ENCODE results near the gene WFDC6.

The WFDC6 gene

DNA sequence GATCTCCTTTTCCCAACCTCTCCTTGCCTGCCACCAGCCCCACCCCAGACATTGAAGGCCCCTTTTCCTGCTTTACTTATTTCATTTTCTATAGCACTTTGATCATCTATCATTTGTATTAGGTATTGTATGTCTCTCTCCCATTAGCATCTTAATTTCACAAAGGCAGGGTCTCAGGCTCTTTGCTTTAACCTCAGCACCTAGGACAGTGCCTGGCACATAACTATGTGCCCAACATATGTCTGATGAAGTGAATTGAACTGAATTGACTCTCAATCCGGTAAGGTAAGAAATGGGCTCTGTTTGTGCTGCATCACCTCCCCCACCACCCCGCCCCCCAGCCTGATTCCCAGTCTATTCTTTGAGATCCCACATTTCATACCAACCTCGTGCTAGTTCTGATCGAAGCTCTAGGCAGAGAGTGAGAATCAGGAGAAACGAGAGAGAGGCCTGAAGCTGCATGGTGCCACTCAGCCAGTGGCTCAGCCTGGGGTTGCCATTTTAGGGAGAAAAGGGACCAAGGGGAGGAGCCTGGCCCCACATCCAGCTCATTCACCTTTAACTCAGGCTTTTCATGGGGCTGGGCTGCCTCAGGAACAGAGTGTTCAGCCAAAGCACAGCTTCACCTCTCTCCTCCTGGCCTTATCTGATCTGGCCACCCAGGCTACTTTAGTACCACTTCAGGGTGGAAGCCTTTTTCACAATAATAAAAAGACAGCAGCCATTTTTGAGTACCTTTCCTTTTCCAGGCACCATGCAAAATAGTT, 24.0 kb downstream of the WFDC6 start, which contains the start of gene SPINT3:
Gene SPINT3 (minus strand): TSS at position 476 of the 767 bp plus-strand sequence. CDS start 14 bp downstream, at position 462.
- TF ChIP-seq, protein P1, sequence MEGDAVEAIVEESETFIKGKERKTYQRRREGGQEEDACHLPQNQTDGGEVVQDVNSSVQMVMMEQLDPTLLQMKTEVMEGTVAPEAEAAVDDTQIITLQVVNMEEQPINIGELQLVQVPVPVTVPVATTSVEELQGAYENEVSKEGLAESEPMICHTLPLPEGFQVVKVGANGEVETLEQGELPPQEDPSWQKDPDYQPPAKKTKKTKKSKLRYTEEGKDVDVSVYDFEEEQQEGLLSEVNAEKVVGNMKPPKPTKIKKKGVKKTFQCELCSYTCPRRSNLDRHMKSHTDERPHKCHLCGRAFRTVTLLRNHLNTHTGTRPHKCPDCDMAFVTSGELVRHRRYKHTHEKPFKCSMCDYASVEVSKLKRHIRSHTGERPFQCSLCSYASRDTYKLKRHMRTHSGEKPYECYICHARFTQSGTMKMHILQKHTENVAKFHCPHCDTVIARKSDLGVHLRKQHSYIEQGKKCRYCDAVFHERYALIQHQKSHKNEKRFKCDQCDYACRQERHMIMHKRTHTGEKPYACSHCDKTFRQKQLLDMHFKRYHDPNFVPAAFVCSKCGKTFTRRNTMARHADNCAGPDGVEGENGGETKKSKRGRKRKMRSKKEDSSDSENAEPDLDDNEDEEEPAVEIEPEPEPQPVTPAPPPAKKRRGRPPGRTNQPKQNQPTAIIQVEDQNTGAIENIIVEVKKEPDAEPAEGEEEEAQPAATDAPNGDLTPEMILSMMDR (IDR thresholded peaks at IDR 0.05; ENCODE audit: low read depth, low read length), result no peak
- H3K4me3 ChIP-seq (ENCODE audit: low read depth, low read length), result no peak within 1 kb of the TSS

DNA sequence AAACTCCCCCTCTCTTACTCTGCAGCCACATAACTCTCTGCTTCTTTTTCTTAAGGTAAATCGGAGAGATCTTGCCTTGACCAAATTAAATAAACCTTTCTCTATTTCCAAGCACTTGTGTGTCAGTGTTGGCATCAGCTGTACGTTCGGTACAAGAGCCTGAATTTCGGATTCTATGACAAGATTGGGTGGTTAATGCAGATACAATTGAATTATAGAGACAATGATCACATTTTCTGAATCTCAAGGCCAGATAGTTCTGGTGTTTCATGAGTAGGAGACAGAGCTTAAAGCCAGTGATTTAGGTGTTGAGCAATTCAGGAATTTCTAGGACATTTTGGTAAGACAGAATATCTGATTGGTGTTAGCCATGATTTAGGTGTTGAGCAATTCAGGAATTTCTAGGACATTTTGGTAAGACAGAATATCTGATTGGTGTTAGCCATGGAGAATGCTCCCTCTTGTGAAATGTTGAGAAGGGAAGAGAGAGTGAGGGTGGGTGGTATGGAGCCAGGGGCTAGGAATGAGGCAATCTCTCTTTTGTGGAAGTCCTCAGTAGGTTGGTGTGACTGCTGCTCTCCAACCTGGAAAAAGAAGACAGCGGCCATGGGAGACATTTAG, 28.9 kb downstream of the WFDC6 start:
- TF ChIP-seq, protein P1 (IDR thresholded peaks at IDR 0.05; ENCODE audit: low read depth, low read length), result no peak
- H3K4me3 ChIP-seq (ENCODE audit: low read depth, low read length), result no peak overlapping the region

DNA sequence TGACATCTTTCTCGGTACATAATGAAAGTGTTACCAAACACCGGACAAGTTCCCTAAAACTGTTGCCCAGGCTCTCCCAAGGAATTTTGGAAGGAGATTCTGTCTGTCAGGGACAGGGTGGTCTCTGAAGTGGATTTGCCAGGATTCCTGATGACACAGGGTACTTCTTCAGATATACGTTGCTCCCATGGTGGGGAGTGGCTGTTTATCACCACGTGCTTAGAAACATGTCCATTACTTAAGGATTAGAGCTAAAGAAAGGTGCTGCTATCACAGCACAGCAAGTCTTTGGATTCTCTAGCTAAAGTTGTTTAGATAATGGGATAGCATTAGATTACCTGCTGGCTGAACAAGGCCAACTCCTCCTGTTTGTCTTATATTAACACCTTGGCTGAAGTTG, 30.2 kb downstream of the WFDC6 start:
- TF ChIP-seq, protein P1 (IDR thresholded peaks at IDR 0.05; ENCODE audit: low read depth, low read length), result no peak

DNA sequence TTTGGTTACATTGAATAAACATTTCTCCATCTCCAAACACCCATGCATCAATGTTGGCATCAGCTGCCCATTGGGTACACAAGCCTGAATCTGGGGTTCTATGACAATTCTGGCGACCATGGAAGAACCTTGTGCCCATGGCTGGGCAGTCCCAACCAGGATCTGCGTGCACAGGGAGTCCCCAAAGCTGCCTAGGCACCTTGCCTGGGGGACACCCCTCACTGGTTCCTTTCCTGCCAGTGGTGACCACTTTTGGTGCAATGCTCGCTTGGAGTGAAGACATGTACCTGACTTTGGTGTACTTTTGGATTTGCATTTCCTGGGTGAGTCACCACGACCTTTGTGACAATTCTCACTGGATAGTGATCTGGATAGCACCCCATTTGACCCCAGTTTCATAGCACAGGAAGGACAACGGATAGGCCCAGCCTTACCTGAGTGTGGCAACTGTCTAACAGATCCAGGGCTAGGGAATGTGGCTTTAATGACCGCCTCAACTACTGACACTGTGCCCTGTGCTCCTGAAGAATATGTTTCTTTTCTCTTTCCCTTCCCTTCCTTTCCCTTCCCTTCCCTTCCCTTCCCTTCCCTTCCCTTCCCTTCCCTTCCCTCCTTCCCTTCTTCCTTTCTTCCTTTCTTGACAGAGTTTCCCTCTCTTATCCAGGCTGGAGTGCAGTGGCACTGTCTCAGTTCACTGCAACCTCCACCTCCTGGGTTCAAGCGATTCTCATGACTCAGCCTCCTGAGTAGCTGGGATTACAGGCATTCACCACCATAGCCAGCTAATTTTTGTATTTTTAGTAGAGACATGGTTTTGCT, 31.0 kb downstream of the WFDC6 start:
- no peak overlapping the region for H3K4me3 ChIP-seq (ENCODE audit: low read depth, low read length)
- TF ChIP-seq, protein P1 (IDR thresholded peaks at IDR 0.05; ENCODE audit: low read depth, low read length), result no peak

More for the DNA sequence above, 30.2 kb downstream of the WFDC6 start:
- H3K4me3 ChIP-seq (ENCODE audit: low read depth, low read length), result no peak overlapping the region

DNA sequence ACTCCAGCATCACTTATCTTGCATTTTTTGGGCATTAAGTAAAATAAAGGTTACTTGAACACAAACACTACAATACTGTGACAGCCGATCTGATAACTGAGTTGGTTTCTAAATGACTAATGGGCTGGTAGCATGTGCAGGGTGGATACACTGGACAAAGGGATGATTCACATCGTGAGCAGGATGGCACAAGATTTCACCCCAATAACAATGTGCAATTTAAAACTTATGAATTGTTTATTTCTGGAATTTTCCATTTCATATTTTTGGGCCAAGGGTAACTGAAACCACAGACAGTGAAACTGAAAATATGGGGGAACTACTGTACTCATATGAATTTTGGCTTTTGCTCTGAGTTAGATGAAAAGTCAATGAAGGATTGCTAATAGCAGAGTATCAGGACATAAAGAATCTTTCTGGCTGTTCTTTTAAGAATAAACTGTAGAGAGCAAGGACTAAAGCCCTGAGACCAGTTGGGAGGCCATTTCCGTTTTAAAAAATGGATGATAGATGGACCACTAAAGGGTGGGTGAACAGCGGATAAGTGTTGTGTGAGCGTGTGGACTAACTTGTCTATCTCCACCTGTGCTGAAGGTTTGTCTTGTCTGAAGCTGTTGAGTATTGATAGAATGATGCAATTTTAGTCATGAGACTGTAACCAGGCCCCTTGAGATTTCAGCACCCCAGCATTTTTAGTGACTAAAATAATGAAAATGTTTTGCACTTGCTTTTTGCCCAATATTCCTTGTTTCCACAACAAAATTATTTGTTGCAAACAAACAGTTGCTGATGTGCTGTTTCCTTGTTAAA, 32.1 kb downstream of the WFDC6 start:
- TF ChIP-seq, protein P1 (IDR thresholded peaks at IDR 0.05; ENCODE audit: low read depth, low read length), result no peak
- H3K4me3 ChIP-seq (ENCODE audit: low read depth, low read length), result no peak overlapping the region

DNA sequence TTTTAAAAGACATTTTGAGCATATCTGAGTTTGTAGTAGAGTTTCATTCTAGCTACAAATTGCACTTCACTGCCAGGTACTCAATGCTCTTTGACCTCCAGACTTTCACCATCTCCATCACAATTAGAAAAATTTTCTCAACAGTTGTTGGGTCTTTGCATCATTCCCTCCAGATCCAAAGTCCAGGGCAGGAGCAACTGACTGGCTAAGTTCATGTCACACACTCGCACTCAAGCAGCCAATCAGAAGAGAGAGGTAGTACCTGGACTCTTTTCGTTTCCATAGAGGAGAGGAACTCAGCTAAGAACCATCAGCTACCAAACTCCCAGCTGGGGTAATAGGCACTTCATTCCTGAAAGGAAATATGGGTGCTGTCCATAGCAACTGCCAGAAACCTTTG, 32.9 kb downstream of the WFDC6 start:
- TF ChIP-seq, protein P1 (IDR thresholded peaks at IDR 0.05; ENCODE audit: low read depth, low read length), result no peak
- no peak overlapping the region for H3K4me3 ChIP-seq (ENCODE audit: low read depth, low read length)
